Kidney (tissue), 14 donors: Measurements from ENCODE around the gene AGO1. TPM values are rescaled to one million over a fixed set of nuclear protein-coding genes. Genes with fewer than 3 reads are reported as not detected.
"Not testable (repeated sequence)": the region's sequence is repeated elsewhere in the genome, so short reads cannot be mapped to it uniquely, and the experiment has no call there.

Source experiments
- DNase-seq, 5 donors: peaks; one replicate each; pipeline ENCODE4 v3.0.0-alpha.2; 2013 to 2020
- FAIRE-seq: peaks from 2 replicates; lab custom pipeline; 2012; peaks lifted over from hg19 to GRCh38; lab: Jason Lieb, UNC
- H3K27ac ChIP-seq, 2 donors: one replicate each; pipeline ENCODE4 v1.7.0; 2013; ENCODE audit warnings: low read depth in 2 of 2, low read length in 2 of 2, inconsistent platforms in 1 of 2
- H3K27me3 ChIP-seq: one replicate; pipeline ENCODE4 v1.7.1; 2013; ENCODE audit warnings: low read length, inconsistent platforms; ENCODE audit not compliant: control insufficient read depth, insufficient read depth
- H3K36me3 ChIP-seq, 3 donors: one replicate each; pipeline versions ENCODE4 v1.7.0 to v1.7.1; 2013; ENCODE audit warnings: low read length in 3 of 3, control low read depth in 1 of 3, inconsistent platforms in 1 of 3; ENCODE audit not compliant: insufficient read depth in 3 of 3, control insufficient read depth in 2 of 3
- H3K4me1 ChIP-seq, 3 donors: one replicate each; pipeline versions ENCODE4 v1.7.0 to v1.7.1; 2013; ENCODE audit warnings: low read length in 3 of 3, inconsistent platforms in 1 of 3, low read depth in 1 of 3; ENCODE audit not compliant: control insufficient read depth in 2 of 3, insufficient read depth in 2 of 3
- H3K4me3 ChIP-seq, 3 donors: one replicate each; pipeline versions ENCODE4 v1.7.0 to v1.8.1; 2013; ENCODE audit warnings: low read length in 3 of 3, control low read depth in 1 of 3, inconsistent platforms in 1 of 3
- H3K9ac ChIP-seq, 3 donors: one replicate each; pipeline versions ENCODE4 v1.7.0 to v1.7.1; 2013; ENCODE audit warnings: low read length in 3 of 3, control low read depth in 1 of 3, inconsistent platforms in 1 of 3
- H3K9me3 ChIP-seq, 3 donors: one replicate each; pipeline versions ENCODE4 v1.7.0 to v1.7.1; 2013; ENCODE audit warnings: low read length in 3 of 3, control low read depth in 1 of 3, inconsistent platforms in 1 of 3; ENCODE audit not compliant: control insufficient read depth in 2 of 3, insufficient read depth in 1 of 3
- CTCF ChIP-seq: IDR thresholded peaks from 3 replicates; pipeline ENCODE4 v1.5.1; 2012; ENCODE audit warnings: mild to moderate bottlenecking, moderate library complexity, borderline replicate concordance; ENCODE audit not compliant: insufficient read depth; ENCODE audit errors: extremely low read depth
- intact Hi-C: fragments of 100-400 bp; cut with DNase I; formaldehyde crosslinking; loops from one replicate; pipeline ENCODE4 v1.11.1; 2022
- polyA plus RNA-seq: library from polyadenylated mRNA; stranded (reverse); fragments of 350-450 nt; fragmentation: Illumina TruSeq; extraction: RNeasy Lipid Tissue Mini Kit (QIAGEN cat#74804); gene quantifications from one replicate; pipeline ENCODE4 v1.2.3, GENCODE V29; 2014; ENCODE audit warnings: low read depth, low replicate concordance; ENCODE audit not compliant: insufficient read depth
- total RNA-seq: library from RNA; stranded (reverse); fragmentation: NEBNext Ultra II Directional; extraction: Animal tissue kit (Norgen Biotek cat#: 25700); gene quantifications from one replicate; pipeline ENCODE4 v1.2.1, GENCODE V29; 2021
- donor health status: control.
- donor health status: control.
- donor health status: control.
- donor health status: control.
- donor health status: control.
- donor health status: DM: yes; HTN: yes; CAD: no.
- donor health status: Normal renal cell carcinoma (clear cell type).

AGO1 gene
- total and polyA plus RNA-seq, 2 donors from 2014 or later: 3.3 to 21.4 TPM

- H3K9ac ChIP-seq: no peak overlapping the region
- no peaks in the 10 kb centered on the region for H3K9me3 ChIP-seq
- intact Hi-C loops: no loop called here
- no peak for TF ChIP-seq CTCF
- peaks cover 0 to 15% (median 13%) of the 10 kb centered on the region in 3 donors for H3K36me3 ChIP-seq
- no peak for FAIRE-seq
- peaks cover 0 to 7% (median 0%) of the 10 kb centered on the region in 3 donors for H3K4me1 ChIP-seq
- no peak overlapping the region for H3K27ac ChIP-seq
- H3K4me3 ChIP-seq: no peak overlapping the region
- no peak for DNase-seq
- no peaks in the 10 kb centered on the region for H3K27me3 ChIP-seq
Measured at GRCh38 chr1:35888255-35888654, 5.2 kb downstream of the AGO1 start.

GRCh38 chr1:35888981-35889380, 6.0 kb downstream of the AGO1 start:
- H3K27me3 ChIP-seq, intact Hi-C loops, H3K9me3 ChIP-seq, H3K4me1 ChIP-seq, H3K27ac ChIP-seq, DNase-seq, H3K9ac ChIP-seq, H3K4me3 ChIP-seq, FAIRE-seq: not testable (repeated sequence)
- H3K36me3 ChIP-seq: peaks cover 0 to 19% (median 19%) of the 10 kb centered on the region in 3 donors

- H3K9me3 ChIP-seq: no peaks in the 10 kb centered on the region
- peaks cover 0 to 32% (median 30%) of the 10 kb centered on the region in 3 donors for H3K36me3 ChIP-seq
- no peaks in the 10 kb centered on the region for H3K4me1 ChIP-seq
- intact Hi-C loops: no loop called here
- no peak for DNase-seq
- no peak overlapping the region for H3K4me3 ChIP-seq
- no peak for TF ChIP-seq CTCF
- no peak overlapping the region for H3K27ac ChIP-seq
- no peak for FAIRE-seq
- H3K27me3 ChIP-seq: no peaks in the 10 kb centered on the region
- H3K9ac ChIP-seq: no peak overlapping the region
Measured at GRCh38 chr1:35893051-35893879, 10.3 kb downstream of the AGO1 start.

- H3K9ac ChIP-seq: no peak overlapping the region
- H3K9me3 ChIP-seq: no peaks in the 10 kb centered on the region
- no peak overlapping the region for H3K4me3 ChIP-seq
- intact Hi-C loops: no loop called here
- H3K27me3 ChIP-seq: no peaks in the 10 kb centered on the region
- FAIRE-seq (no peak), DNase-seq (no peak)
- no peak for TF ChIP-seq CTCF
- H3K4me1 ChIP-seq: no peaks in the 10 kb centered on the region
- peaks cover 0 to 38% (median 30%) of the 10 kb centered on the region in 3 donors for H3K36me3 ChIP-seq
- H3K27ac ChIP-seq: no peak overlapping the region
Measured at GRCh38 chr1:35894183-35894582, 11.2 kb downstream of the AGO1 start.
